Stimulated activated naive CD4-positive, alpha-beta T cell (primary cell): ENCODE measurements around the gene RAD23A.

Experiments used
- DNase-seq, 6 experiments: peaks; one replicate each; lab custom pipeline; 2025; lab: John Stamatoyannopoulos, UW

The RAD23A gene

DNA sequence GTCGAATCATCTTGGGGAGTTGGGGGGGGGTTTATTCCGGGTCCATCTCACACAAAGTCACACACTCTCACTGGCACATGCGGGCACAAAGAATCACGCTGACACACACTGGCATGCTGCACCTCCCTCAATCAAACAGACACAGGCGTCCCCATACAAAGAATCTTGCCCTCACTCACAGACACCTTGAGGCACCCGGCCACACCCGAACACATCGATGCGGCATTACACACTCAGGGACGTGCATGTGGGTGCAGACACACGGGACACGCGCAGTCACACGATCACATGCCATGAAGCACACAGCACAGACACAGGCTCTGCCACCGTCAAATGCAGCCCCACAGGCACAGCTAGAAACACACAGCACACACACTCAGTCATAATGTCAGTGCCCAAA lies 57.4 kb downstream of the RAD23A start:
- DNase-seq, result no peak
